ENCODE results near the gene COL23A1.

DNA sequence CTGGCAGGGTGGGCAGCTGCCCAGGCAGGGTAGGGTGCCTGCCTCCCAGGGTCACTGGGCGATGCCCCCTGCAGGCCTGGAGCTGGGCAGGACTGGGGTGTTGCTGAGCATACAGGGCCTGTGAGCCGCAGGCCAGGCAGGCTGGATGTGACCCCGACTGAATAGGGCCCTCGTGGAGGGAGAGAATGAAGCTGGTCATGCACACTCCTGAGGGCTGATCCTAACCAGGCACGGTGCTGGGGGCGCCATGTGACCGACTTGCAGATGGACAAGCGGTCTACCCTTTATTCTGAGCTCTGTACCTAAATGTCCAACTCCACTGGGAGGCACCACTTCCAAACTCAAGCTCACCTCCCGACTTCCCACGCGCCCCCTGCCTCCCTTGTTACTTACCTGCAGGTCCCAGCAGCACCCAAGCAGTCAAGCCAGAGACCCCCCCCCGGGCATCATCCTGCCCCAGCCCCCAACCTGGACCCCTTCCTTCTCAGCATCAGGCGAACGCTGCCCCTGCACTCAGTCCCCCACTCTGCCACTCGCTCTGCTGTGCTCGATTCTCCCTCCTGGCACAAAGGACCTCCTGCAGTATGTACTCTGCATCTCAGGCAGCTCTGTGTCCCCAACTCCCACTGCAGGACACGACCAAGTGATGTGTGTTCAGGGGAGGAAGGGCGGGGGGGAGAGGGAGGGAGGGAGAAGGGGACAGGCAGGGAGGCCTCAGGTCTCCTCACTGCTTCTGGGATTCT is 280.8 kb downstream of the COL23A1 start:
- TF ChIP-seq, protein P1, sequence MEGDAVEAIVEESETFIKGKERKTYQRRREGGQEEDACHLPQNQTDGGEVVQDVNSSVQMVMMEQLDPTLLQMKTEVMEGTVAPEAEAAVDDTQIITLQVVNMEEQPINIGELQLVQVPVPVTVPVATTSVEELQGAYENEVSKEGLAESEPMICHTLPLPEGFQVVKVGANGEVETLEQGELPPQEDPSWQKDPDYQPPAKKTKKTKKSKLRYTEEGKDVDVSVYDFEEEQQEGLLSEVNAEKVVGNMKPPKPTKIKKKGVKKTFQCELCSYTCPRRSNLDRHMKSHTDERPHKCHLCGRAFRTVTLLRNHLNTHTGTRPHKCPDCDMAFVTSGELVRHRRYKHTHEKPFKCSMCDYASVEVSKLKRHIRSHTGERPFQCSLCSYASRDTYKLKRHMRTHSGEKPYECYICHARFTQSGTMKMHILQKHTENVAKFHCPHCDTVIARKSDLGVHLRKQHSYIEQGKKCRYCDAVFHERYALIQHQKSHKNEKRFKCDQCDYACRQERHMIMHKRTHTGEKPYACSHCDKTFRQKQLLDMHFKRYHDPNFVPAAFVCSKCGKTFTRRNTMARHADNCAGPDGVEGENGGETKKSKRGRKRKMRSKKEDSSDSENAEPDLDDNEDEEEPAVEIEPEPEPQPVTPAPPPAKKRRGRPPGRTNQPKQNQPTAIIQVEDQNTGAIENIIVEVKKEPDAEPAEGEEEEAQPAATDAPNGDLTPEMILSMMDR (IDR thresholded peaks at IDR 0.05), result no peak
- TF ChIP-seq POLR2A (IDR thresholded peaks at IDR 0.05) (no peak), EP300 (IDR thresholded peaks at IDR 0.05) (no peak)

All from tibial nerve (tissue), 4 donors.